Caco-2 (cell line): ENCODE data around the gene WDR48. TPM values are rescaled to one million over a fixed set of nuclear protein-coding genes. Genes with fewer than 3 reads are reported as not detected.

ENCODE experiments used
- BruUV-seq: library from RNA; stranded (reverse); fragments of 400-500 nt; replicated peaks from 2 replicates; lab custom pipeline; 2021; lab: Mats Ljungman, UMichigan
- CTCF ChIA-PET: fragments of 300-600 bp; sonication (Branson Sonifier 250); formaldehyde crosslinking; loops from one replicate; lab custom pipeline; 2022; ENCODE audit warnings: antibody characterized with exemption; lab: Charles Lee
- POLR2A ChIA-PET: fragments of 300-600 bp; sonication (Branson Sonifier 250); formaldehyde crosslinking; loops from one replicate; lab custom pipeline; 2022; ENCODE audit warnings: antibody characterized with exemption; lab: Charles Lee
- DNase-seq, 2 experiments: peaks; one replicate each; pipeline versions ENCODE4 v3.0.0 to v3.0.0-alpha.2; 2020 to 2022
- H3K27me3 ChIP-seq: replicated peaks from 2 replicates; pipeline ENCODE4 v1.6.0; 2011; ENCODE audit warnings: low read length; ENCODE audit not compliant: control insufficient read depth, insufficient read depth
- H3K36me3 ChIP-seq: 2 replicates; pipeline ENCODE4 v1.5.1; 2011; ENCODE audit warnings: low read length; ENCODE audit not compliant: control insufficient read depth, insufficient read depth
- H3K4me1 ChIP-seq: fragments of 250-450 bp; sonication (Bioruptor Pico); 2 replicates; pipeline ENCODE4 v1.5.1; 2020; ENCODE audit warnings: mild to moderate bottlenecking
- H3K4me3 ChIP-seq: 2 replicates; pipeline ENCODE4 v1.5.1; 2011; ENCODE audit warnings: low read depth, mild to moderate bottlenecking, control low read depth, low read length
- H3K9me3 ChIP-seq: fragments of 250-450 bp; sonication (Bioruptor Pico); 2 replicates; pipeline ENCODE4 v1.5.1; 2020; ENCODE audit warnings: mild to moderate bottlenecking, moderate library complexity
- H3K27ac Mint-ChIP-seq: one replicate; pipeline ENCODE4 v1.8.0; 2022; ENCODE audit warnings: mixed read lengths; ENCODE audit not compliant: unreplicated experiment
- H3K27me3 Mint-ChIP-seq: one replicate; pipeline ENCODE4 v1.8.0; 2022; ENCODE audit warnings: mixed read lengths; ENCODE audit not compliant: insufficient read depth, unreplicated experiment
- H3K36me3 Mint-ChIP-seq: one replicate; pipeline ENCODE4 v1.8.0; 2022; ENCODE audit warnings: mild to moderate bottlenecking, mixed read lengths; ENCODE audit not compliant: insufficient read depth, unreplicated experiment
- H3K4me1 Mint-ChIP-seq: one replicate; pipeline ENCODE4 v1.8.0; 2022; ENCODE audit warnings: low read depth, mixed read lengths; ENCODE audit not compliant: unreplicated experiment
- H3K4me3 Mint-ChIP-seq: one replicate; pipeline ENCODE4 v1.8.0; 2022; ENCODE audit warnings: mild to moderate bottlenecking, moderate library complexity, mixed read lengths; ENCODE audit not compliant: unreplicated experiment
- H3K9me3 Mint-ChIP-seq: one replicate; pipeline ENCODE4 v1.8.0; 2022; ENCODE audit warnings: mixed read lengths; ENCODE audit not compliant: unreplicated experiment
- intact Hi-C: fragments of 100-400 bp; cut with micrococcal nuclease; formaldehyde crosslinking; loops from one replicate; pipeline ENCODE4 v1.10.0; 2022; ENCODE audit not compliant: unreplicated experiment
- total RNA-seq: library from RNA; stranded (reverse); gene quantifications from 2 replicates; pipeline ENCODE4 v1.2.3, GENCODE V29; 2022
- TF ChIP-seq, protein P1 (sequence below), 2 experiments: fragments of 200-600 bp in 1 of 2; IDR thresholded peaks; 1 replicate in 1 of 2; 2 replicates in 1 of 2; pipeline versions ENCODE4 v1.5.1 to v1.8.0; 2011 to 2022; ENCODE audit warnings: antibody characterized with exemption in 1 of 2, control low read depth in 1 of 2, inconsistent platforms in 1 of 2, low read depth in 1 of 2, low read length in 1 of 2, mild to moderate bottlenecking in 1 of 2, moderate library complexity in 1 of 2; ENCODE audit not compliant: insufficient read depth in 1 of 2, severe bottlenecking in 1 of 2, unreplicated experiment in 1 of 2

WDR48 gene
- total RNA-seq, 1 experiment from 2014 or later = 27.6 TPM

DNA sequence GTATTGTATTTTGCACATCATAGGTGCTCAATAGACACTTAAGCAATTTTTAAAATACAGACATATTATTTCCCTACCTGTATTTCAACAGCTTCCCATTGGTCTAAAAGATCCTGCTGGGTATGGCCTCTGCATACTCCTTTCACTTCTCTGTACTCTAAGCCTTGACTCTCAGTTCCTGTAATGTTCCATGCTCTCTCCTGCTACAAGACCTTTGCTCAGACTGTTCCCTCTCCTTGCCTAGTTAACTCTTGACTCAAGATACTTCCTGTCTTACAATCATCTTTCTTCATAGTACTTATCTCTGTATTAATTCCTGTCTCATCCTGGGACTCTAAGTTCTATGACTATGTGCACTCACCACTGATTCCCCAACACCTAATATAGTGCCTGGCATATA, 1.8 kb upstream of the WDR48 start:
- H3K27me3 ChIP-seq = no peaks in the 10 kb centered on the region
- no peaks in the 10 kb centered on the region for H3K4me1 Mint-ChIP-seq
- no peak overlapping the region for H3K27ac Mint-ChIP-seq
- H3K4me3 Mint-ChIP-seq = no peak overlapping the region
- H3K27me3 Mint-ChIP-seq = peaks cover 8% of the 10 kb centered on the region
- CTCF ChIA-PET = no interaction called here
- H3K4me3 ChIP-seq = no peak overlapping the region
- no peaks in the 10 kb centered on the region for H3K36me3 ChIP-seq
- BruUV-seq = no TSS peak
- H3K9me3 Mint-ChIP-seq = no peaks in the 10 kb centered on the region
- DNase-seq = no peak
- TF ChIP-seq, protein P1, sequence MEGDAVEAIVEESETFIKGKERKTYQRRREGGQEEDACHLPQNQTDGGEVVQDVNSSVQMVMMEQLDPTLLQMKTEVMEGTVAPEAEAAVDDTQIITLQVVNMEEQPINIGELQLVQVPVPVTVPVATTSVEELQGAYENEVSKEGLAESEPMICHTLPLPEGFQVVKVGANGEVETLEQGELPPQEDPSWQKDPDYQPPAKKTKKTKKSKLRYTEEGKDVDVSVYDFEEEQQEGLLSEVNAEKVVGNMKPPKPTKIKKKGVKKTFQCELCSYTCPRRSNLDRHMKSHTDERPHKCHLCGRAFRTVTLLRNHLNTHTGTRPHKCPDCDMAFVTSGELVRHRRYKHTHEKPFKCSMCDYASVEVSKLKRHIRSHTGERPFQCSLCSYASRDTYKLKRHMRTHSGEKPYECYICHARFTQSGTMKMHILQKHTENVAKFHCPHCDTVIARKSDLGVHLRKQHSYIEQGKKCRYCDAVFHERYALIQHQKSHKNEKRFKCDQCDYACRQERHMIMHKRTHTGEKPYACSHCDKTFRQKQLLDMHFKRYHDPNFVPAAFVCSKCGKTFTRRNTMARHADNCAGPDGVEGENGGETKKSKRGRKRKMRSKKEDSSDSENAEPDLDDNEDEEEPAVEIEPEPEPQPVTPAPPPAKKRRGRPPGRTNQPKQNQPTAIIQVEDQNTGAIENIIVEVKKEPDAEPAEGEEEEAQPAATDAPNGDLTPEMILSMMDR (IDR thresholded peaks at IDR 0.05; ENCODE audit: insufficient read depth in 1 of 2, low read depth in 1 of 2, low read length in 1 of 2, severe bottlenecking in 1 of 2, unreplicated experiment in 1 of 2) = no peak
- H3K4me1 ChIP-seq = no peaks in the 10 kb centered on the region
- intact Hi-C loops = no loop called here
- POLR2A ChIA-PET = no interaction called here
- peaks cover 7% of the 10 kb centered on the region for H3K36me3 Mint-ChIP-seq
- H3K9me3 ChIP-seq = no peaks in the 10 kb centered on the region

DNA sequence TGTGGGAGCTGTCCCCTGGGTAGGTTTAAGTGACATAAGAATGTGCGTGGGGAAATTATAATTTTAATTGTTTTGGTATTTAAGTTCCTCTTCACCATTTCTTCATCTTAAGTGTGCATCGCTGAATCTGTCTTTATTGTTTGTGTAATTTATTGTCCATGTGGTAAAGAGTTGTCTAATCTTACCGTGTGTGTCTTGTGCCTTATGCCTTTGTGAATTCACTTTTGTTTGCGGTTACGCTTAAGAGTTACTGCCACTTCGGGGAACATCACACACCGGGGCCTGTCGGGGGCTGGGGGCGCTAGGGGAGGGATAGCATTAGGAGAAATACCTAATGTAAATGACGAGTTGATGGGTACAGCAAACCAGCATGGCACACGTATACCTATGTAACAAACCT, 767 bp downstream of the WDR48 start:
- peaks cover 2% of the 10 kb centered on the region for H3K27me3 Mint-ChIP-seq

DNA sequence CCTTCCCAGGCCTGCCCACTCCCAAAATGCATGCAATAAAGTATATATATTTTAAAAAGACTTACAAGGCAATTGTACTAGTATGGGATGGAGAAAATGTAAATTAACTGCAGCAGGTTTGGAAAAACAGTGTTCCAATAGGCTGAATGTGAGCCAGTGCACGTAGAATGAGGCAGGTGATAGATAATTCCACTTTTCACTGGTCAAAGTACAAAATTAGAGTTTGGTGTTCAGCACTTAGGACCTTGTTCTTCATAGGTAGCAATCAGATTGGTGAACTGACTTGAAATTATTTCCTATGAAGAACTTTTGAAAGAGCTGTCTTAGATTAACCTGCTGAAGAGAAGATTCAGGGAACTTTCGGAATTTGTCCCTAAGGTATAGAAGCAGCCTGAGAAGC, 1.9 kb downstream of the WDR48 start:
- CTCF ChIA-PET = no interaction called here

More for the DNA sequence above, 767 bp downstream of the WDR48 start:
- BruUV-seq = no TSS peak
- peak overlapping the region; percentile 80 for H3K4me3 ChIP-seq
- Mint-ChIP-seq H3K9me3 (no peaks in the 10 kb centered on the region), H3K36me3 (peaks cover 7% of the 10 kb centered on the region), H3K4me1 (no peaks in the 10 kb centered on the region), H3K4me3 (peak overlapping the region; percentile 89), H3K27ac (peak overlapping the region; percentile 91)
- no peaks in the 10 kb centered on the region for H3K4me1 ChIP-seq
- POLR2A ChIA-PET = interaction anchor here (1.0 kb wide), 1 partner anchor 53 kb away, joined by 7 read pairs; no protein-coding TSS in a partner anchor
- H3K9me3 ChIP-seq = no peaks in the 10 kb centered on the region
- no peaks in the 10 kb centered on the region for H3K36me3 ChIP-seq
- TF ChIP-seq, protein P1 (IDR thresholded peaks at IDR 0.05; ENCODE audit: insufficient read depth in 1 of 2, low read depth in 1 of 2, low read length in 1 of 2, severe bottlenecking in 1 of 2, unreplicated experiment in 1 of 2) = no peak
- DNase-seq = peak in 1 of 2 experiments; percentile 3
- H3K27me3 ChIP-seq = no peaks in the 10 kb centered on the region
- CTCF ChIA-PET = no interaction called here
- intact Hi-C loops = no loop called here

More for the DNA sequence above, 1.9 kb downstream of the WDR48 start:
- Histone ChIP-seq H3K36me3 (no peaks in the 10 kb centered on the region), H3K4me3 (no peak overlapping the region), H3K27me3 (no peaks in the 10 kb centered on the region), H3K4me1 (no peaks in the 10 kb centered on the region), H3K9me3 (no peaks in the 10 kb centered on the region)
- no peak overlapping the region for H3K27ac Mint-ChIP-seq
- intact Hi-C loops = no loop called here
- POLR2A ChIA-PET = no interaction called here
- no peak overlapping the region for H3K4me3 Mint-ChIP-seq
- H3K36me3 Mint-ChIP-seq = peaks cover 7% of the 10 kb centered on the region
- H3K4me1 Mint-ChIP-seq = no peaks in the 10 kb centered on the region
- BruUV-seq = no TSS peak
- peaks cover 2% of the 10 kb centered on the region for H3K27me3 Mint-ChIP-seq
- DNase-seq = no peak
- TF ChIP-seq, protein P1 (IDR thresholded peaks at IDR 0.05; ENCODE audit: insufficient read depth in 1 of 2, low read depth in 1 of 2, low read length in 1 of 2, severe bottlenecking in 1 of 2, unreplicated experiment in 1 of 2) = no peak
- no peaks in the 10 kb centered on the region for H3K9me3 Mint-ChIP-seq
